Measurements from ENCODE around the gene MYOZ2.
A peak's percentile ranks its signal among the peaks of the same experiment; 100 is the strongest.

Gene MYOZ2

DNA sequence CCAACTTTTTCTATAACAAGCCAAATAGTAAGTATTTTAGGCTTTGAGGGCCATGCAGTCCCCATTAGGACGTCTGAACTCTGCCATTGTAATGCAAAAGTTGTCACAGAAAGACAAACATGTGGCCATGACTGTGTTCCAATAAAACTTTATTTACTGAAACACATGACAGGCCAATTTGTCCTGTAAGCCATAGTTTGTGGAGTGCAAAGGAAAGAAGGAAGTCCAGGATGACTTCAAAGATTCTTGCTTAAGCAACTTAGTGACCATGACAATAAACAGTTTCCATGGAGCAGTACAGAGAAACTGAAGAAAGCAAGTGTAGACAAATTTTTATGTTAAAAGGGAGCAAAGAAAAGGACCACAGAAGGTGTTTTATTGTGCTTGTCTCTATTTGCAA is 35.0 kb upstream of the MYOZ2 start:
- no peak for DNase-seq (ENCODE audit: extremely low read depth, low read depth)

GRCh38 chr4:119103263-119103662 is 32.4 kb upstream of the MYOZ2 start:
- peak; percentile 92 for DNase-seq (ENCODE audit: extremely low read depth, low read depth)
- no peak for TF ChIP-seq CTCF (IDR thresholded peaks at IDR 0.05; ENCODE audit: low read depth, low read length)

More for the DNA sequence above, 35.0 kb upstream of the MYOZ2 start:
- no peak for TF ChIP-seq CTCF (IDR thresholded peaks at IDR 0.05; ENCODE audit: low read depth, low read length)

DNA sequence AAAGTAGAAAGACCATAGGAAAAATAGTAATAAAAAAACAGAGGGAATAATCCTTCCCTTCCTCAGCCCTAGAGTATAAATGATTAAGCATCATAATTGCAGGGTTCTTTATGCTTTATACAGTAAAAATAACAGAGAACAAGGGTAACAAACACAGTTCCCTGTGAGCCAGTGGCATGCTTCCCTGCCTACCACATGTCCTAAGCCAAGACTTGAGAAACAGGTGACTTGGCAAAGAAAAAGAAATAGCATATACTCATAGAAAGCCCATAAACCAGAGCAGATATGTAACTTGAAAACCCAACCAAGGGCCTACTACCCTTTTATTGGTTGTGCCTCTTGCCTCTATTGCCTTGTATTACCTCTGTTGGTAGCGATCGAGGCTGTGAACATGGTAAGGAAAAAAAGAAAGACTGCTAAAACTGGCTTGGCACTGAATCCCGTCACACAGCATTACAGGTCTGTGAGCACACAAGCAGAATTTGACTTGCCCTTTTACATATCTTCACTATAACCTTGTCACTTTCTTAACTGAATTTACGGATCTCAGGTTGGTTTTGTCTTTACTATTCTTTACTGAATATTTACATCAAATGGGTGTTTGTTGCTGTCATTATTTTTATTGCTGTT is 30.9 kb upstream of the MYOZ2 start:
- TF ChIP-seq CTCF (IDR thresholded peaks at IDR 0.05; ENCODE audit: low read depth, low read length): no peak
- no peak for DNase-seq (ENCODE audit: extremely low read depth, low read depth)

DNA sequence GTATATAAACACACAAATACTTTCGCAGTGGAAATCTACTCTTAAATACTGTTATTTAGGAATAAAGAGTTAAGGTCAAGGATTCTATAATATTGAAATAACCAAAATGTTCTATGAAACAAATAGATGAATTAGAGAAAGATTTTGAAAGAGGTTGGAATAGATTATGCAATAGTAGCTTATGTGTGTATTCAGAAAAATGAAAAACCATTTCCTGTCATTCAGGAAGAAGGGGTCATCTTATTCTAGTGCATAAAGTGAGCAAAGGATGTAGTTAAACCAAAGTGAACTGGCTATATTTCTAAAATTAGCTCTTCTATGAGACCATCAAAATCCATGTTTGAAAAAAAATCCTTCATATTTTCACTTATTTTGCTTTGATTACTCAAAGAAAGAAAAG is 30.0 kb upstream of the MYOZ2 start:
- no peak for DNase-seq (ENCODE audit: extremely low read depth, low read depth)
- no peak for TF ChIP-seq CTCF (IDR thresholded peaks at IDR 0.05; ENCODE audit: low read depth, low read length)

DNA sequence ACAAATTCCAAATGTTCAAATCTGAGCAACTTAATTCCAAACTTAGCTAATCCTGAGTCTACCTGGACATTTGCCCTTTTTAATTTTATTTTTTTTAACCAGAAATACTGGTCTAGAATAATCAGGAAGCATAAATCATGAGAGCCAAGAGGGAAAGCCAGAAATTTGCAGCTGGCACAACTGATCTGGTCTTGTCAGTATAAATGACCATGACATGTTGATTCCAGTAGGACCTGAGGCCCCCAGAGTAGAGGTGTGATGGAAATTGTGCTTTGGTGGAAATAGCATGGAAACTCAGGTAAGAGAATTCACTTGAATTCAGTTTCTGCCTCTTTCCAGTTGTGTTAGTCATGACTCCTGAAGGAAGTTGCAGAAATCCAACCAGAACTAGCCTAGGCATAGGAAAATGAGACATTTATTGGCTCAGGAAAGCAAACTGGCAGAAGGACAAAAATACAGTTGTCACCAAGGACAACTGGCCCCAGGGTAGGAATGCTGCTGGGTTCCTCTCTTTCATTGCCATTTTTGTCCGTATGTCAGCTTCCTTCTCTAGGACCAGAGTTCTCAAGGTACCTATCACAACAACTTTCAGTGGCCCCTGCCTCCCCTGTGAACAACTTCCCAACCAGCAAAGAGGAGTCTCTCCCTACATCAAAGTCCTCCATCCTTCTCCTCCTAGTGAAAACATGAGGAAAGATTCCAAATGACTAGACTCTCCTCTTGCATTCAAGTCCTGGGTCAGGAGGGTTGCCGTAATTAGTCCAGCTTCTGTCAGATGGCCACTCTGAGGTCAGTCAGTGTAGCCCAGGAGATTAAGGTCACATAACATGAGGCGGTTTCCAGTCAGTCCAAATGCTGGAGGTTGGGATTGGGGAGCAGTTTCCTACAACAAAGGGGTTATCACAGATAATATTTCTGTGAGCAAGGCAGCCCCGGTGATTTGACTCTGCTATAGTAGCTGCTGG is 29.3 kb upstream of the MYOZ2 start:
- TF ChIP-seq CTCF (IDR thresholded peaks at IDR 0.05; ENCODE audit: low read depth, low read length): no peak
- DNase-seq (ENCODE audit: extremely low read depth, low read depth): no peak

DNA sequence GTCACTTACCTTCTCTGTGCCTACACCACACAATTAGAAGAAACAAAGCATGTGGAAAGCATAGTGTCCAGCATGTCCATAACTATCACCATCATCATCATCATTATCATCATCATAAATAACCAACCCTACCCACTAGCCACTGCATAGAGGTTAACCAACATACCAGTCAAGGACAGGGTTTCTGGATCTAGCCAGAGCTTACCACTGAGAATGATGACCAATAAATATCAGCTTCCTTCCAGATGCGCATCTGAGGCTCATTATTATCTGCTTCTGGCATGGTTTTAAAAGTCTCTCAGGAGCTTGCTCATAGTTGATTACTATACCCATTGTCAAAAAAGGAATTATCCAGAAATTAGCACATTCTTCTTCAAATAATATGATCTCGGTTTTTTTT is 25.5 kb upstream of the MYOZ2 start:
- DNase-seq (ENCODE audit: extremely low read depth, low read depth): no peak
- TF ChIP-seq CTCF (IDR thresholded peaks at IDR 0.05; ENCODE audit: low read depth, low read length): no peak

DNA sequence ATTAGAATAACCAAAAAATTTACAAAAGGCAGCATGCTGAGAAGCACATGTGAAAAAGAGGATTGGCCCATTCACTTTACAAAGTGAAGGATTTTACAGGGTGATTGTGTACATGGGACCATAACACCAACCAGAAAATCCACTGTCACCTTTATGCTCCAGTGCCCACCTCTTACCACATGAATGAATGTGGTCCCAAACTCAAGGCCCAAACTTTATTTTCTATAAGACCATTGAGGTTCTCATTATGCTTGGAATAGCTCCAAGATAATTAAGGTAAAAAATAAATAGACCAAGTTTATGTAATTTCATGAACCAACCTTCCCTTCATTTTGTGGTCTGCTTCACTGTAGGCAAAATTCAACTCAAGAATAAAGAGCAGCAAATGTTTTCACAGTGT is 24.3 kb upstream of the MYOZ2 start:
- no peak for TF ChIP-seq CTCF (IDR thresholded peaks at IDR 0.05; ENCODE audit: low read depth, low read length)
- no peak for DNase-seq (ENCODE audit: extremely low read depth, low read depth)

Measured in AG09319 (cell line).